Measurements from ENCODE around the gene KLK10.

GRCh38 chr19:51059715-51060114 is 40.2 kb upstream of the KLK10 start:
- TF ChIP-seq, protein P1, sequence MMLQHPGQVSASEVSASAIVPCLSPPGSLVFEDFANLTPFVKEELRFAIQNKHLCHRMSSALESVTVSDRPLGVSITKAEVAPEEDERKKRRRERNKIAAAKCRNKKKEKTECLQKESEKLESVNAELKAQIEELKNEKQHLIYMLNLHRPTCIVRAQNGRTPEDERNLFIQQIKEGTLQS (CRISPR knock-in tag; conservative IDR thresholded peaks at IDR 0.05), result no peak
- no peak for TF ChIP-seq ZNF423 (CRISPR knock-in tag; IDR thresholded peaks at IDR 0.05)
- no peak for TF ChIP-seq CTCF (IDR thresholded peaks at IDR 0.05)
- TF ChIP-seq ZBTB21 (CRISPR knock-in tag; IDR thresholded peaks at IDR 0.05; ENCODE audit: borderline replicate concordance), result no peak
- TF ChIP-seq MXD4 (CRISPR knock-in tag; IDR thresholded peaks at IDR 0.05; ENCODE audit: borderline replicate concordance), result no peak
- TF ChIP-seq NR1H2 (CRISPR knock-in tag; IDR thresholded peaks at IDR 0.05), result no peak
- TF ChIP-seq MAX (CRISPR knock-in tag; IDR thresholded peaks at IDR 0.05), result no peak
- no peak for TF ChIP-seq CREM (CRISPR knock-in tag; IDR thresholded peaks at IDR 0.05)
- no peak for TF ChIP-seq E2F1 (CRISPR knock-in tag; IDR thresholded peaks at IDR 0.05)
- no peak for TF ChIP-seq USF2 (CRISPR knock-in tag; IDR thresholded peaks at IDR 0.05)
- no peak for TF ChIP-seq SP1 (CRISPR knock-in tag; conservative IDR thresholded peaks at IDR 0.05)
- no peak for TF ChIP-seq NFYB (CRISPR knock-in tag; conservative IDR thresholded peaks at IDR 0.05; ENCODE audit: low read depth)
- TF ChIP-seq JUN (CRISPR knock-in tag; IDR thresholded peaks at IDR 0.05), result no peak
- TF ChIP-seq IRF2 (CRISPR knock-in tag; IDR thresholded peaks at IDR 0.05; ENCODE audit: borderline replicate concordance, low read depth), result no peak

All from WTC11 (cell line).